KOPT-K1 (cell line): ENCODE results near the gene PPP2R2B.

ENCODE experiments used
- H3K27ac ChIP-seq: fragments of 200-600 bp; sonication (generic); 2 replicates; pipeline ENCODE4 v1.5.1; 2016; ENCODE audit warnings: antibody characterized with exemption, mild to moderate bottlenecking, low read depth, low read length; ENCODE audit not compliant: poor library complexity, severe bottlenecking
- H3K36me3 ChIP-seq: fragments of 200-600 bp; sonication (generic); 2 replicates; pipeline ENCODE4 v1.5.1; 2017; ENCODE audit warnings: antibody characterized with exemption, mild to moderate bottlenecking, low read length, moderate library complexity; ENCODE audit not compliant: insufficient read depth
- H3K9me3 ChIP-seq: fragments of 200-600 bp; sonication (generic); 2 replicates; pipeline ENCODE4 v1.5.1; 2017; ENCODE audit warnings: antibody characterized with exemption, low read length, mild to moderate bottlenecking; ENCODE audit not compliant: insufficient read depth, poor library complexity, severe bottlenecking

The PPP2R2B gene

GRCh38 chr5:146703899-146704298 lies 174.7 kb downstream of the PPP2R2B start:
- no peak overlapping the region for H3K27ac ChIP-seq

GRCh38 chr5:146703499-146703898 lies 175.1 kb downstream of the PPP2R2B start:
- Histone ChIP-seq H3K36me3 (no peaks in the 10 kb centered on the region), H3K9me3 (no peaks in the 10 kb centered on the region), H3K27ac (no peak overlapping the region)

More at GRCh38 chr5:146703899-146704298, 174.7 kb downstream of the PPP2R2B start:
- Histone ChIP-seq H3K36me3 (no peaks in the 10 kb centered on the region), H3K9me3 (no peaks in the 10 kb centered on the region)

- no peaks in the 10 kb centered on the region for H3K36me3 ChIP-seq
- no peaks in the 10 kb centered on the region for H3K9me3 ChIP-seq
- H3K27ac ChIP-seq, result no peak overlapping the region
Measured at GRCh38 chr5:146699664-146700418, 178.7 kb downstream of the PPP2R2B start.

- Histone ChIP-seq H3K9me3 (no peaks in the 10 kb centered on the region), H3K36me3 (no peaks in the 10 kb centered on the region), H3K27ac (no peak overlapping the region)
Measured at GRCh38 chr5:146699138-146699537, 179.4 kb downstream of the PPP2R2B start.

GRCh38 chr5:146698651-146699050 lies 179.9 kb downstream of the PPP2R2B start:
- no peak overlapping the region for H3K27ac ChIP-seq
- no peaks in the 10 kb centered on the region for H3K9me3 ChIP-seq
- no peaks in the 10 kb centered on the region for H3K36me3 ChIP-seq

GRCh38 chr5:146697211-146697610 lies 181.3 kb downstream of the PPP2R2B start:
- Histone ChIP-seq H3K36me3 (no peaks in the 10 kb centered on the region), H3K9me3 (no peaks in the 10 kb centered on the region), H3K27ac (no peak overlapping the region)

GRCh38 chr5:146695646-146696045 lies 182.9 kb downstream of the PPP2R2B start:
- no peaks in the 10 kb centered on the region for H3K9me3 ChIP-seq
- H3K36me3 ChIP-seq, result no peaks in the 10 kb centered on the region
- H3K27ac ChIP-seq, result no peak overlapping the region

GRCh38 chr5:146690880-146691355 lies 187.6 kb downstream of the PPP2R2B start:
- Histone ChIP-seq H3K9me3 (no peaks in the 10 kb centered on the region), H3K27ac (no peak overlapping the region), H3K36me3 (no peaks in the 10 kb centered on the region)

GRCh38 chr5:146687630-146688029 lies 190.9 kb downstream of the PPP2R2B start:
- Histone ChIP-seq H3K36me3 (no peaks in the 10 kb centered on the region), H3K27ac (no peak overlapping the region), H3K9me3 (no peaks in the 10 kb centered on the region)

- Histone ChIP-seq H3K36me3 (no peaks in the 10 kb centered on the region), H3K9me3 (no peaks in the 10 kb centered on the region), H3K27ac (no peak overlapping the region)
Measured at GRCh38 chr5:146683861-146684260, 194.7 kb downstream of the PPP2R2B start.

- Histone ChIP-seq H3K36me3 (no peaks in the 10 kb centered on the region), H3K27ac (no peak overlapping the region), H3K9me3 (no peaks in the 10 kb centered on the region)
Measured at GRCh38 chr5:146682899-146683532, 195.5 kb downstream of the PPP2R2B start.

GRCh38 chr5:146681585-146682105 lies 196.9 kb downstream of the PPP2R2B start:
- Histone ChIP-seq H3K36me3 (no peaks in the 10 kb centered on the region), H3K9me3 (no peaks in the 10 kb centered on the region), H3K27ac (no peak overlapping the region)

- H3K36me3 ChIP-seq, result no peaks in the 10 kb centered on the region
- H3K9me3 ChIP-seq, result no peaks in the 10 kb centered on the region
- H3K27ac ChIP-seq, result no peak overlapping the region
Measured at GRCh38 chr5:146680846-146681584, 197.5 kb downstream of the PPP2R2B start.

GRCh38 chr5:146675636-146676035 lies 202.9 kb downstream of the PPP2R2B start:
- Histone ChIP-seq H3K27ac (no peak overlapping the region), H3K36me3 (no peaks in the 10 kb centered on the region), H3K9me3 (no peaks in the 10 kb centered on the region)

- H3K27ac ChIP-seq, result no peak overlapping the region
- no peaks in the 10 kb centered on the region for H3K9me3 ChIP-seq
- H3K36me3 ChIP-seq, result no peaks in the 10 kb centered on the region
Measured at GRCh38 chr5:146672866-146673265, 205.7 kb downstream of the PPP2R2B start.
